ENCODE results near the gene RXFP3. TPM values are rescaled to one million over a fixed set of nuclear protein-coding genes. Genes with fewer than 3 reads are reported as not detected.

RXFP3 gene
- total and polyA plus RNA-seq, 2 of the 8 experiments (the other 6 are each of a cell fraction or from before 2014, with no cell fraction given): 0.15 TPM; not detected in 1

DNA sequence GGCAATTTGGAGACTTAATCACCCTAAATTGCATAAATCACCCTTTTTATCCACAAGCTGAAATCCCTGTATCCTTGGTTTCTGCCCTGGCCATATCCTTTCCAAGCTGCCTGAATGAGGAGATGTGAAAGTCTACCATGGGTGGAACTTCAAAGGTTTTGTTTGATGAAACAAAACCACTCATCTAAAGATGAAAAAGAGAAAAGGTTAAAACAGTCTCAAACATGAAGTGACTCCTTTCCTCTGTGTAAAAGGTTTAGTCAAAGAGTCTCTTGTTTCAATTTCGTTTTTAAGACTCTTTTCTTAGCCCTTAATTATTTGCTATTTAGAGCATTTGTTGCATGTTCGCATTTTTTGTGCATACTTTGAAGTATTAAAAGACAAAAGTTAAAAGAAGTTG, 37.1 kb downstream of the RXFP3 start (continued):
- TF ChIP-seq CHD7 (IDR thresholded peaks at IDR 0.05; ENCODE audit: insufficient replicate concordance, low read length) (no peak), SRF (IDR thresholded peaks at IDR 0.05; ENCODE audit: low read depth, low read length) (no peak), TCF12 (IDR thresholded peaks at IDR 0.05; ENCODE audit: low read depth, low read length) (no peak), TEAD4 (IDR thresholded peaks at IDR 0.05; ENCODE audit: low read depth, low read length) (no peak), SP1 (IDR thresholded peaks at IDR 0.05; ENCODE audit: low read depth, low read length) (no peak)
- TF ChIP-seq, protein P1, sequence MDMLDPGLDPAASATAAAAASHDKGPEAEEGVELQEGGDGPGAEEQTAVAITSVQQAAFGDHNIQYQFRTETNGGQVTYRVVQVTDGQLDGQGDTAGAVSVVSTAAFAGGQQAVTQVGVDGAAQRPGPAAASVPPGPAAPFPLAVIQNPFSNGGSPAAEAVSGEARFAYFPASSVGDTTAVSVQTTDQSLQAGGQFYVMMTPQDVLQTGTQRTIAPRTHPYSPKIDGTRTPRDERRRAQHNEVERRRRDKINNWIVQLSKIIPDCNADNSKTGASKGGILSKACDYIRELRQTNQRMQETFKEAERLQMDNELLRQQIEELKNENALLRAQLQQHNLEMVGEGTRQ (IDR thresholded peaks at IDR 0.05; ENCODE audit: low read length): no peak
